ENCODE data around the gene TMPRSS5.
"Not testable (repeated sequence)": the region's sequence is repeated elsewhere in the genome, so short reads cannot be mapped to it uniquely, and the experiment has no call there.

Gene TMPRSS5

DNA sequence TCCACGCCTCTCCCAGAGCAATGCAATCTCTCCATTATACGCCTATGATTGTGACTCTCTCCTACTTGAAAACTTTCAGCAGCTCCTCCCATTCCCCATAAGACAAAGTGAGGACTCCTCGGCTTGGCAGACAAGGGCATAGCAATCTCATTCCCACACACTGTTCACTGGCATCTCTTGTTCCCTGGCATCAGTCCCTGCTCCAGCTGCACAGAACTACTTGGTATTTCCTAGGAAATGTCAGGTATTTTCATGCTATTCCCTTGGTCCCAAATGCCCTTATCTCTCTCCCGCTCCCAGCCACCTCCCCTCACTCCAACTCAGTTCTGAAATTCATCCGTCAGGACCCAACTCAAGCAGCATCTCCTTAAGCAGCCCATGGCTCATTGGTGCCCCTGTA, 28.4 kb downstream of the TMPRSS5 start:
- TF ChIP-seq, protein P1, sequence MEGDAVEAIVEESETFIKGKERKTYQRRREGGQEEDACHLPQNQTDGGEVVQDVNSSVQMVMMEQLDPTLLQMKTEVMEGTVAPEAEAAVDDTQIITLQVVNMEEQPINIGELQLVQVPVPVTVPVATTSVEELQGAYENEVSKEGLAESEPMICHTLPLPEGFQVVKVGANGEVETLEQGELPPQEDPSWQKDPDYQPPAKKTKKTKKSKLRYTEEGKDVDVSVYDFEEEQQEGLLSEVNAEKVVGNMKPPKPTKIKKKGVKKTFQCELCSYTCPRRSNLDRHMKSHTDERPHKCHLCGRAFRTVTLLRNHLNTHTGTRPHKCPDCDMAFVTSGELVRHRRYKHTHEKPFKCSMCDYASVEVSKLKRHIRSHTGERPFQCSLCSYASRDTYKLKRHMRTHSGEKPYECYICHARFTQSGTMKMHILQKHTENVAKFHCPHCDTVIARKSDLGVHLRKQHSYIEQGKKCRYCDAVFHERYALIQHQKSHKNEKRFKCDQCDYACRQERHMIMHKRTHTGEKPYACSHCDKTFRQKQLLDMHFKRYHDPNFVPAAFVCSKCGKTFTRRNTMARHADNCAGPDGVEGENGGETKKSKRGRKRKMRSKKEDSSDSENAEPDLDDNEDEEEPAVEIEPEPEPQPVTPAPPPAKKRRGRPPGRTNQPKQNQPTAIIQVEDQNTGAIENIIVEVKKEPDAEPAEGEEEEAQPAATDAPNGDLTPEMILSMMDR (conservative IDR thresholded peaks at IDR 0.05; ENCODE audit: control insufficient read depth, insufficient read depth, low read depth, low read length), result no peak
- no peak overlapping the region for H3K4me3 ChIP-seq (ENCODE audit: control insufficient read depth, low read depth, low read length)
- no peak for DNase-seq (ENCODE audit: low read depth)

GRCh38 chr11:113675565-113675964, 30.5 kb downstream of the TMPRSS5 start:
- peak; percentile 44 for DNase-seq (ENCODE audit: low read depth)
- H3K4me3 ChIP-seq (ENCODE audit: control insufficient read depth, low read depth, low read length), result no peak overlapping the region
- TF ChIP-seq, protein P1 (conservative IDR thresholded peaks at IDR 0.05; ENCODE audit: control insufficient read depth, insufficient read depth, low read depth, low read length), result no peak

DNA sequence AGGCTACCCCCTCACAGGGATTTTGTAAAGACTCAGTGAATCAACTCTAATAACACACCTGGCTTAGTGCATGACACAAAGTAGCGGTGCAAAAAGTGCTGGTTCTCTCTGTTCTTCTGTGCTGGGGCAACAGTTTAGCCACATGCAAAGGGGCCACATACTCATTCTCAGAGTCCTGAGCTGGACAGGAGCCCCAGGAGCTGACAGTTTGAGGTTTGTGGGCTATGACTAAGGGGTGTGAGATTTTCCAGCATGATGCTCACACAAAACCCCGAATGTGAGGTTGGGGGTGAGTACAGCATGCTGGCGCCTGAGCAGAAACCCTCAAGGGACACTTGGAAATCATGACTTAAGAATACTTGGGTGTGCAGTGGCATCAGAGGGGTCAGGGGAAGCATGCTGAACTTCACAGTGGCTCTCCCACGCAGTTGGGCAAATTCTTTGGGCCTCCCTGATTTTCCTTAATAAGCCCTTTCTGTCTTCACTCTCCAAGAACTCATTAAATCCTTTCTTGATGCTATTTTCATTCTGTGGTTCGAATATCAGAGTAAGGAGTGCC, 31.0 kb downstream of the TMPRSS5 start:
- TF ChIP-seq, protein P1 (conservative IDR thresholded peaks at IDR 0.05; ENCODE audit: control insufficient read depth, insufficient read depth, low read depth, low read length), result no peak
- DNase-seq (ENCODE audit: low read depth), result peak; percentile 97
- H3K4me3 ChIP-seq (ENCODE audit: control insufficient read depth, low read depth, low read length), result no peak overlapping the region

GRCh38 chr11:113674397-113674685, 31.8 kb downstream of the TMPRSS5 start:
- DNase-seq (ENCODE audit: low read depth), result peak; percentile 28
- TF ChIP-seq, protein P1 (conservative IDR thresholded peaks at IDR 0.05; ENCODE audit: control insufficient read depth, insufficient read depth, low read depth, low read length), result no peak
- no peak overlapping the region for H3K4me3 ChIP-seq (ENCODE audit: control insufficient read depth, low read depth, low read length)

DNA sequence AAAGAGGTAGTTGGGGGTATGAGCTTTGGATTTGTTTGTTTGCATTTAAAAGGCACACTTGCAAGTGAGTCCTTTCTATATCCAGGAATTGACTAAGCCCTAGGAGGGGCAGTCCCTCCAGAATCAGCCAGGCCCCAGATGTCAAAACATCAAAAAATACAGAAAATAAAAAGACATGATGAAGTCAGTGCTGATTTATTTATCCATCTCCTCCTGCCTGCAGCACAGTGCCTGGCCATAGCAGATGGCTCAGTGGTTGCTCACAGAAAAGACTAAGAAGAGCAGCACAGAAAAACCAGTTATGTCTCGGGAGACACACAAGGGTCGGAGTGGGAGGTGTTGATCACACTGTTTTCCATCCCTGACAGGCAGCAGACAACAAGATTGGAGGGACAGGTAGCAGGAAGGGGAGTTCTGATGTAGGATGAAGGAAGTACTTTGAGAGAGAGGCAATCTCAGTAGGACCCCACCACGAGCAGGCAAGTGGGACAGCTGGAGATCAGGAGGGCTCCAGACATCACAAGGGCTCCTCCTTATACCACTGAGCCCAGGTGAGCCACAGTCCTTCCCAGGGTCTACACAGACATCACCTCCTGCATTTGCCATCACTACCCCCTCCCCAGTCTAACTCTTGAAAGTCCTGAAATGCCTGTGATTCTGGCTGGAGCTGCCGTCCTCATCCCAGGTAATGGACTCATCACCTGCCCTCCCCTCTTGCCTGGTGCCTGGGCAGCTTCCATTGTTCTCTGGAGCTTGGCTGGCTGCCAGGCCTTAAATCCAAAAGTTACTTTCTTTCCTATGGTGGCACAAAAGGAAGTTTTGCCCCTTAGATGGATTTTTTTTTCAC, 32.3 kb downstream of the TMPRSS5 start:
- TF ChIP-seq, protein P1 (conservative IDR thresholded peaks at IDR 0.05; ENCODE audit: control insufficient read depth, insufficient read depth, low read depth, low read length), result no peak
- peak; percentile 38 for DNase-seq (ENCODE audit: low read depth)
- no peak overlapping the region for H3K4me3 ChIP-seq (ENCODE audit: control insufficient read depth, low read depth, low read length)

DNA sequence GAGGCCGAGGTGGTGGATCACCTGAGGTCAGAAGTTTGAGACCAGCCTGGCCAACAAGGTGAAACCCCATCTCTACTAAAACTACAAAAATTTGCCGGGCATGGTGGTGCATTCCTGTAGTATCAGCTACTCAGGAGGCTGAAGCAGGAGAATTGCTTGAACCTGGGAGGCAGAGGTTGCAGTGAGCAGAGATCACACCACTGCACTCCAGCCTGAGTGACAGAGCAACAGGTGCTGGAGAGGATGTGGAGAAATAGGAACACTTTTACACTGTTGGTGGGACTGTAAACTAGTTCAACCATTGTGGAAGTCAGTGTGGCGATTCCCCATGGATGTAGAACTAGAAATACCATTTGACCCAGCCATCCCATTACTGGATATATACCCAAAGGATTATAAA, 34.2 kb downstream of the TMPRSS5 start:
- DNase-seq (ENCODE audit: low read depth); H3K4me3 ChIP-seq (ENCODE audit: control insufficient read depth, low read depth, low read length): not testable (repeated sequence)

GRCh38 chr11:113670831-113671215, 35.3 kb downstream of the TMPRSS5 start:
- no peak for DNase-seq (ENCODE audit: low read depth)
- no peak overlapping the region for H3K4me3 ChIP-seq (ENCODE audit: control insufficient read depth, low read depth, low read length)
- TF ChIP-seq, protein P1 (conservative IDR thresholded peaks at IDR 0.05; ENCODE audit: control insufficient read depth, insufficient read depth, low read depth, low read length), result no peak

All from fibroblast of mammary gland (primary cell).